WERI-Rb-1 (cell line): ENCODE data around the gene CCT4.

Experiments used
- DNase-seq: peaks from one replicate; pipeline ENCODE4 v3.0.0-alpha.2; 2020
- H3K27ac ChIP-seq: fragments of 250-450 bp; sonication (Bioruptor Pico); 2 replicates; pipeline ENCODE4 v1.5.1; 2020; ENCODE audit warnings: mild to moderate bottlenecking, moderate library complexity
- H3K27me3 ChIP-seq: fragments of 250-450 bp; sonication (Bioruptor Pico); 2 replicates; pipeline ENCODE4 v1.5.1; 2021; ENCODE audit warnings: mild to moderate bottlenecking, low read depth, moderate library complexity; ENCODE audit not compliant: insufficient read depth, severe bottlenecking
- H3K36me3 ChIP-seq: fragments of 250-450 bp; sonication (Bioruptor Pico); 2 replicates; pipeline ENCODE4 v1.5.1; 2020; ENCODE audit warnings: mild to moderate bottlenecking, moderate library complexity
- H3K4me3 ChIP-seq: 2 replicates; pipeline ENCODE4 v1.5.1; 2011; ENCODE audit warnings: low read depth, mild to moderate bottlenecking, control low read depth, low read length
- H3K9me3 ChIP-seq: fragments of 250-450 bp; sonication (Bioruptor Pico); 2 replicates; pipeline ENCODE4 v1.5.1; 2021; ENCODE audit warnings: mild to moderate bottlenecking, moderate library complexity; ENCODE audit not compliant: severe bottlenecking
- CTCF ChIP-seq: IDR thresholded peaks from 2 replicates; pipeline ENCODE4 v1.5.1; 2011; ENCODE audit warnings: low read depth, mild to moderate bottlenecking, control low read depth, inconsistent platforms, low read length

Gene CCT4

GRCh38 chr2:61834893-61835292 is 53.6 kb downstream of the CCT4 start:
- DNase-seq = no peak
- Histone ChIP-seq H3K36me3 (peaks cover 86% of the 10 kb centered on the region), H3K4me3 (no peak overlapping the region), H3K27ac (no peak overlapping the region), H3K9me3 (no peaks in the 10 kb centered on the region), H3K27me3 (no peaks in the 10 kb centered on the region)
- TF ChIP-seq CTCF = no peak

GRCh38 chr2:61833971-61834370 is 54.5 kb downstream of the CCT4 start:
- no peak for DNase-seq
- no peaks in the 10 kb centered on the region for H3K27me3 ChIP-seq
- no peak overlapping the region for H3K4me3 ChIP-seq
- no peak overlapping the region for H3K27ac ChIP-seq
- no peaks in the 10 kb centered on the region for H3K9me3 ChIP-seq
- TF ChIP-seq CTCF = no peak
- peaks cover 83% of the 10 kb centered on the region for H3K36me3 ChIP-seq

- Histone ChIP-seq H3K4me3 (no peak overlapping the region), H3K27ac (no peak overlapping the region), H3K9me3 (no peaks in the 10 kb centered on the region), H3K27me3 (no peaks in the 10 kb centered on the region), H3K36me3 (peaks cover 82% of the 10 kb centered on the region)
- no peak for DNase-seq
- TF ChIP-seq CTCF = no peak
Observed at GRCh38 chr2:61832183-61832841, 56.1 kb downstream of the CCT4 start.

GRCh38 chr2:61822255-61822654 is 66.2 kb downstream of the CCT4 start:
- DNase-seq = no peak
- peaks cover 22% of the 10 kb centered on the region for H3K36me3 ChIP-seq
- no peak overlapping the region for H3K27ac ChIP-seq
- H3K4me3 ChIP-seq = no peak overlapping the region
- H3K9me3 ChIP-seq = no peaks in the 10 kb centered on the region
- H3K27me3 ChIP-seq = no peaks in the 10 kb centered on the region
- TF ChIP-seq CTCF = no peak
